ENCODE measurements around the gene CLDND2.

Gene CLDND2

GRCh38 chr19:51352783-51353360 is 15.9 kb downstream of the CLDND2 start:
- no peak overlapping the region for H3K4me3 ChIP-seq (ENCODE audit: low read depth, low read length)
- H3K36me3 ChIP-seq (ENCODE audit: control insufficient read depth, insufficient read depth, low read length), result peaks cover 8% of the 10 kb centered on the region
- no peaks in the 10 kb centered on the region for H3K9me3 ChIP-seq (ENCODE audit: control insufficient read depth, insufficient read depth, low read length)
- H3K9ac ChIP-seq (ENCODE audit: low read depth, low read length), result no peak overlapping the region
- peaks cover 10% of the 10 kb centered on the region for H3K4me1 ChIP-seq (ENCODE audit: control insufficient read depth, insufficient read depth, low read length)
- no peaks in the 10 kb centered on the region for H3K27me3 ChIP-seq (ENCODE audit: control insufficient read depth, insufficient read depth, low read length)
- no peak overlapping the region for H3K27ac ChIP-seq (ENCODE audit: low read depth, low read length)

GRCh38 chr19:51351266-51351990 is 17.4 kb downstream of the CLDND2 start:
- Histone ChIP-seq H3K27me3 (ENCODE audit: control insufficient read depth, insufficient read depth, low read length) (no peaks in the 10 kb centered on the region), H3K4me1 (ENCODE audit: control insufficient read depth, insufficient read depth, low read length) (peaks cover 10% of the 10 kb centered on the region), H3K27ac (ENCODE audit: low read depth, low read length) (no peak overlapping the region), H3K4me3 (ENCODE audit: low read depth, low read length) (no peak overlapping the region), H3K9ac (ENCODE audit: low read depth, low read length) (no peak overlapping the region), H3K36me3 (ENCODE audit: control insufficient read depth, insufficient read depth, low read length) (peaks cover 8% of the 10 kb centered on the region), H3K9me3 (ENCODE audit: control insufficient read depth, insufficient read depth, low read length) (no peaks in the 10 kb centered on the region)

- peaks cover 16% of the 10 kb centered on the region for H3K36me3 ChIP-seq (ENCODE audit: control insufficient read depth, insufficient read depth, low read length)
- H3K9me3 ChIP-seq (ENCODE audit: control insufficient read depth, insufficient read depth, low read length), result no peaks in the 10 kb centered on the region
- H3K4me1 ChIP-seq (ENCODE audit: control insufficient read depth, insufficient read depth, low read length), result peaks cover 5% of the 10 kb centered on the region
- H3K9ac ChIP-seq (ENCODE audit: low read depth, low read length), result no peak overlapping the region
- no peak overlapping the region for H3K4me3 ChIP-seq (ENCODE audit: low read depth, low read length)
- no peak overlapping the region for H3K27ac ChIP-seq (ENCODE audit: low read depth, low read length)
- no peaks in the 10 kb centered on the region for H3K27me3 ChIP-seq (ENCODE audit: control insufficient read depth, insufficient read depth, low read length)
These were observed 21.4 kb downstream of the CLDND2 start for GRCh38 chr19:51347209-51347928.

- Histone ChIP-seq H3K4me1 (ENCODE audit: control insufficient read depth, insufficient read depth, low read length) (peaks cover 11% of the 10 kb centered on the region), H3K9ac (ENCODE audit: low read depth, low read length) (no peak overlapping the region), H3K27me3 (ENCODE audit: control insufficient read depth, insufficient read depth, low read length) (peaks cover 4% of the 10 kb centered on the region), H3K4me3 (ENCODE audit: low read depth, low read length) (no peak overlapping the region), H3K36me3 (ENCODE audit: control insufficient read depth, insufficient read depth, low read length) (peaks cover 16% of the 10 kb centered on the region), H3K27ac (ENCODE audit: low read depth, low read length) (no peak overlapping the region), H3K9me3 (ENCODE audit: control insufficient read depth, insufficient read depth, low read length) (no peaks in the 10 kb centered on the region)
These were observed 22.1 kb downstream of the CLDND2 start for GRCh38 chr19:51346742-51347141.

- H3K9me3 ChIP-seq (ENCODE audit: control insufficient read depth, insufficient read depth, low read length), result no peaks in the 10 kb centered on the region
- no peak overlapping the region for H3K27ac ChIP-seq (ENCODE audit: low read depth, low read length)
- peaks cover 20% of the 10 kb centered on the region for H3K27me3 ChIP-seq (ENCODE audit: control insufficient read depth, insufficient read depth, low read length)
- H3K4me1 ChIP-seq (ENCODE audit: control insufficient read depth, insufficient read depth, low read length), result peaks cover 18% of the 10 kb centered on the region
- peaks cover 8% of the 10 kb centered on the region for H3K36me3 ChIP-seq (ENCODE audit: control insufficient read depth, insufficient read depth, low read length)
- H3K9ac ChIP-seq (ENCODE audit: low read depth, low read length), result no peak overlapping the region
- H3K4me3 ChIP-seq (ENCODE audit: low read depth, low read length), result no peak overlapping the region
These were observed 23.7 kb downstream of the CLDND2 start for GRCh38 chr19:51345076-51345620.

- Histone ChIP-seq H3K27ac (ENCODE audit: low read depth, low read length) (no peak overlapping the region), H3K36me3 (ENCODE audit: control insufficient read depth, insufficient read depth, low read length) (peaks cover 8% of the 10 kb centered on the region), H3K4me1 (ENCODE audit: control insufficient read depth, insufficient read depth, low read length) (peaks cover 21% of the 10 kb centered on the region), H3K9me3 (ENCODE audit: control insufficient read depth, insufficient read depth, low read length) (no peaks in the 10 kb centered on the region), H3K9ac (ENCODE audit: low read depth, low read length) (no peak overlapping the region), H3K4me3 (ENCODE audit: low read depth, low read length) (no peak overlapping the region), H3K27me3 (ENCODE audit: control insufficient read depth, insufficient read depth, low read length) (peaks cover 20% of the 10 kb centered on the region)
These were observed 25.9 kb downstream of the CLDND2 start for GRCh38 chr19:51342631-51343569.

- H3K9me3 ChIP-seq (ENCODE audit: control insufficient read depth, insufficient read depth, low read length), result no peaks in the 10 kb centered on the region
- no peak within 1 kb of the TSS for H3K27ac ChIP-seq (ENCODE audit: low read depth, low read length)
- peaks cover 8% of the 10 kb centered on the region for H3K36me3 ChIP-seq (ENCODE audit: control insufficient read depth, insufficient read depth, low read length)
- H3K4me3 ChIP-seq (ENCODE audit: low read depth, low read length), result no peak within 1 kb of the TSS; the same call in 1 of the 2 replicates
- peaks cover 21% of the 10 kb centered on the region for H3K4me1 ChIP-seq (ENCODE audit: control insufficient read depth, insufficient read depth, low read length)
- no peak within 1 kb of the TSS for H3K9ac ChIP-seq (ENCODE audit: low read depth, low read length)
- peaks cover 20% of the 10 kb centered on the region for H3K27me3 ChIP-seq (ENCODE audit: control insufficient read depth, insufficient read depth, low read length)
These were observed 26.7 kb downstream of the CLDND2 start, which contains the start of gene VSIG10L for GRCh38 chr19:51341976-51342580. VSIG10L (minus strand) TSS chr19:51342139; CDS start chr19:51342124, 15 bp downstream.

GRCh38 chr19:51341066-51341465 is 27.7 kb downstream of the CLDND2 start:
- Histone ChIP-seq H3K9ac (ENCODE audit: low read depth, low read length) (no peak overlapping the region), H3K4me3 (ENCODE audit: low read depth, low read length) (peak overlapping the region; percentile 68; the same call in 1 of the 2 replicates), H3K9me3 (ENCODE audit: control insufficient read depth, insufficient read depth, low read length) (no peaks in the 10 kb centered on the region), H3K36me3 (ENCODE audit: control insufficient read depth, insufficient read depth, low read length) (peaks cover 8% of the 10 kb centered on the region), H3K4me1 (ENCODE audit: control insufficient read depth, insufficient read depth, low read length) (peaks cover 21% of the 10 kb centered on the region), H3K27me3 (ENCODE audit: control insufficient read depth, insufficient read depth, low read length) (peaks cover 20% of the 10 kb centered on the region), H3K27ac (ENCODE audit: low read depth, low read length) (no peak overlapping the region)

- peak overlapping the region; percentile 81 for H3K27ac ChIP-seq (ENCODE audit: low read depth, low read length)
These were observed 28.8 kb downstream of the CLDND2 start for GRCh38 chr19:51339687-51340656.

More at GRCh38 chr19:51339687-51340656, 28.8 kb downstream of the CLDND2 start:
- peaks cover 10% of the 10 kb centered on the region for H3K36me3 ChIP-seq (ENCODE audit: control insufficient read depth, insufficient read depth, low read length)
- peaks cover 20% of the 10 kb centered on the region for H3K27me3 ChIP-seq (ENCODE audit: control insufficient read depth, insufficient read depth, low read length)
- peak overlapping the region; percentile 70 for H3K9ac ChIP-seq (ENCODE audit: low read depth, low read length)
- no peaks in the 10 kb centered on the region for H3K9me3 ChIP-seq (ENCODE audit: control insufficient read depth, insufficient read depth, low read length)
- H3K4me3 ChIP-seq (ENCODE audit: low read depth, low read length), result peak overlapping the region; percentile 89
- peaks cover 21% of the 10 kb centered on the region for H3K4me1 ChIP-seq (ENCODE audit: control insufficient read depth, insufficient read depth, low read length)
